HEK293 (cell line): ENCODE results near the gene FAM120A.

Experiments used
- CTCF ChIA-PET: fragments of 350-600 bp; formaldehyde crosslinking; extraction: SDS; loops from one replicate; lab custom pipeline; 2021; ENCODE audit warnings: antibody characterized with exemption; lab: Yijun Ruan, JAX
- POLR2A ChIA-PET: fragments of 300-600 bp; formaldehyde crosslinking; extraction: SDS; loops from one replicate; lab custom pipeline; 2020; ENCODE audit warnings: antibody characterized with exemption, inconsistent platforms; lab: Yijun Ruan, JAX
- H3K27ac ChIP-seq: fragments of 200-500 bp; sonication (Bioruptor generic); 2 replicates; pipeline ENCODE4 v1.5.1; 2014; ENCODE audit warnings: low read depth, low read length, control low read depth, inconsistent platforms; ENCODE audit errors: extremely low read depth
- H3K36me3 ChIP-seq, 2 experiments: fragments of 200-500 bp in 1 of 2; sonication (Bioruptor generic) in 1 of 2; 1 replicate in 1 of 2; 2 replicates in 1 of 2; pipeline ENCODE4 v1.5.1; 2014 to 2017; ENCODE audit warnings: inconsistent platforms in 2 of 2, low read length in 2 of 2; ENCODE audit not compliant: control insufficient read depth in 2 of 2, insufficient read depth in 1 of 2
- H3K4me1 ChIP-seq: fragments of 200-500 bp; sonication (Bioruptor generic); 2 replicates; pipeline ENCODE4 v1.5.1; 2014; ENCODE audit warnings: mild to moderate bottlenecking, low read length, inconsistent platforms; ENCODE audit not compliant: control insufficient read depth, insufficient read depth
- H3K4me3 ChIP-seq: 2 replicates; pipeline ENCODE4 v1.5.1; 2011; ENCODE audit warnings: low read depth, mild to moderate bottlenecking, control low read depth, low read length, moderate library complexity
- H3K9me3 ChIP-seq: fragments of 200-500 bp; sonication (Bioruptor generic); 2 replicates; pipeline ENCODE4 v1.5.1; 2014; ENCODE audit warnings: low read depth, low read length, inconsistent platforms; ENCODE audit not compliant: control insufficient read depth, insufficient read depth
- BCL11A ChIP-seq: fragments of 450-650 bp; formaldehyde crosslinking; IDR thresholded peaks from 2 replicates; pipeline ENCODE4 v1.5.1; 2016; ENCODE audit warnings: low read depth, missing biosample characterization, missing genetic modification characterization
- REPIN1 ChIP-seq: fragments of 450-650 bp; formaldehyde crosslinking; IDR thresholded peaks from 2 replicates; pipeline ENCODE4 v1.5.1; 2017; ENCODE audit warnings: missing biosample characterization, missing genetic modification characterization, low read depth
- YY2 ChIP-seq: fragments of 450-650 bp; formaldehyde crosslinking; IDR thresholded peaks from 2 replicates; pipeline ENCODE4 v1.5.1; 2016; ENCODE audit warnings: missing biosample characterization, missing genetic modification characterization
- ZBTB48 ChIP-seq: fragments of 450-650 bp; formaldehyde crosslinking; IDR thresholded peaks from 2 replicates; pipeline ENCODE4 v1.5.1; 2016; ENCODE audit warnings: missing biosample characterization, missing genetic modification characterization
- ZFP69B ChIP-seq: fragments of 450-650 bp; formaldehyde crosslinking; IDR thresholded peaks from 2 replicates; pipeline ENCODE4 v1.5.1; 2016; ENCODE audit warnings: missing biosample characterization, missing genetic modification characterization
- ZNF10 ChIP-seq: fragments of 450-650 bp; formaldehyde crosslinking; IDR thresholded peaks from 2 replicates; pipeline ENCODE4 v1.5.1; 2017; ENCODE audit warnings: missing biosample characterization, missing genetic modification characterization
- ZNF248 ChIP-seq: fragments of 450-650 bp; formaldehyde crosslinking; IDR thresholded peaks from 2 replicates; pipeline ENCODE4 v1.5.1; 2017; ENCODE audit warnings: missing biosample characterization, missing genetic modification characterization
- ZNF335 ChIP-seq: fragments of 450-650 bp; formaldehyde crosslinking; conservative IDR thresholded peaks from 2 replicates; pipeline ENCODE4 v1.5.1; 2016; ENCODE audit warnings: missing biosample characterization, missing genetic modification characterization
- ZNF521 ChIP-seq: fragments of 450-650 bp; formaldehyde crosslinking; IDR thresholded peaks from 2 replicates; pipeline ENCODE4 v1.5.1; 2017; ENCODE audit warnings: missing biosample characterization, mild to moderate bottlenecking, missing genetic modification characterization
- ZNF571 ChIP-seq: fragments of 450-650 bp; formaldehyde crosslinking; IDR thresholded peaks from 2 replicates; pipeline ENCODE4 v1.5.0; 2017; ENCODE audit warnings: missing biosample characterization, missing genetic modification characterization
- ZNF621 ChIP-seq: fragments of 450-650 bp; formaldehyde crosslinking; IDR thresholded peaks from 2 replicates; pipeline ENCODE4 v1.5.1; 2017; ENCODE audit warnings: missing biosample characterization, missing genetic modification characterization
- ZNF664 ChIP-seq: fragments of 450-650 bp; formaldehyde crosslinking; IDR thresholded peaks from 2 replicates; pipeline ENCODE4 v1.5.1; 2016; ENCODE audit warnings: missing biosample characterization, missing genetic modification characterization
- ZNF747 ChIP-seq: fragments of 450-650 bp; formaldehyde crosslinking; IDR thresholded peaks from 2 replicates; pipeline ENCODE4 v1.5.1; 2016; ENCODE audit warnings: missing biosample characterization, missing genetic modification characterization
- ZNF776 ChIP-seq: fragments of 450-650 bp; formaldehyde crosslinking; IDR thresholded peaks from 2 replicates; pipeline ENCODE4 v1.5.0; 2017; ENCODE audit warnings: missing biosample characterization, missing genetic modification characterization, borderline replicate concordance
- ZNF777 ChIP-seq: fragments of 450-650 bp; formaldehyde crosslinking; IDR thresholded peaks from 2 replicates; pipeline ENCODE4 v1.5.1; 2017; ENCODE audit warnings: missing biosample characterization, missing genetic modification characterization, borderline replicate concordance
- TF ChIP-seq, protein P1 (sequence below): fragments of 450-650 bp; formaldehyde crosslinking; conservative IDR thresholded peaks from 2 replicates; pipeline ENCODE4 v1.5.1; 2016; ENCODE audit warnings: low read depth, missing biosample characterization, missing genetic modification characterization
- TF ChIP-seq, protein P2 (sequence below): fragments of 450-650 bp; formaldehyde crosslinking; IDR thresholded peaks from 2 replicates; pipeline ENCODE4 v1.5.1; 2017; ENCODE audit warnings: missing biosample characterization, missing genetic modification characterization
- TF ChIP-seq, protein P3 (sequence below): fragments of 450-650 bp; formaldehyde crosslinking; IDR thresholded peaks from 2 replicates; pipeline ENCODE4 v1.5.1; 2016; ENCODE audit warnings: missing biosample characterization, missing genetic modification characterization
- TF ChIP-seq, protein P4 (sequence below): fragments of 450-650 bp; formaldehyde crosslinking; IDR thresholded peaks from 2 replicates; pipeline ENCODE4 v1.5.1; 2016; ENCODE audit warnings: missing biosample characterization, missing genetic modification characterization
- TF ChIP-seq, protein P5 (sequence below): fragments of 450-650 bp; formaldehyde crosslinking; IDR thresholded peaks from 2 replicates; pipeline ENCODE4 v1.5.1; 2016; ENCODE audit warnings: missing biosample characterization, missing genetic modification characterization, borderline replicate concordance

FAM120A gene

DNA sequence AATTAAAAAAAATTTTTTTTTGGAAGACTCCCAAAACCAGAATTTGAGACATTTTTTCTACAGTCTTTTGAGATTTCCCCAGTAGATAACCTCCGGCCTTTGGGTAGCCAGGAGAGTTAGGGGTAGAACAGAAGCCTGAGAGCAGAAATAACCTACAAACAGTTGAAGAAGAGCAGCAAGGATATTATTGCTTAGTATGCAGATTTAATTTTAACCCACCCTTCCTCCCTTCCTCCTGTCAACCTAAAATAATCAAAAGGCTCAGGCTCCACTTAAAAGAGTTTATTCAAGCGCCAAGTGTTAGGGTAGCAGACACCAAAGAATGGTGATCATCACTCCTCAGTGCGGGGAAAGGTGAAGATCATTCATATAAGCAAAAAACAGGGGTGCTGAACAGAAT is 17.4 kb upstream of the FAM120A start:
- Histone ChIP-seq H3K36me3 (no peaks in the 10 kb centered on the region), H3K4me3 (no peak overlapping the region), H3K9me3 (no peaks in the 10 kb centered on the region), H3K27ac (no peak overlapping the region), H3K4me1 (no peaks in the 10 kb centered on the region)
- no peak for TF ChIP-seq ZNF664
- TF ChIP-seq, protein P1, sequence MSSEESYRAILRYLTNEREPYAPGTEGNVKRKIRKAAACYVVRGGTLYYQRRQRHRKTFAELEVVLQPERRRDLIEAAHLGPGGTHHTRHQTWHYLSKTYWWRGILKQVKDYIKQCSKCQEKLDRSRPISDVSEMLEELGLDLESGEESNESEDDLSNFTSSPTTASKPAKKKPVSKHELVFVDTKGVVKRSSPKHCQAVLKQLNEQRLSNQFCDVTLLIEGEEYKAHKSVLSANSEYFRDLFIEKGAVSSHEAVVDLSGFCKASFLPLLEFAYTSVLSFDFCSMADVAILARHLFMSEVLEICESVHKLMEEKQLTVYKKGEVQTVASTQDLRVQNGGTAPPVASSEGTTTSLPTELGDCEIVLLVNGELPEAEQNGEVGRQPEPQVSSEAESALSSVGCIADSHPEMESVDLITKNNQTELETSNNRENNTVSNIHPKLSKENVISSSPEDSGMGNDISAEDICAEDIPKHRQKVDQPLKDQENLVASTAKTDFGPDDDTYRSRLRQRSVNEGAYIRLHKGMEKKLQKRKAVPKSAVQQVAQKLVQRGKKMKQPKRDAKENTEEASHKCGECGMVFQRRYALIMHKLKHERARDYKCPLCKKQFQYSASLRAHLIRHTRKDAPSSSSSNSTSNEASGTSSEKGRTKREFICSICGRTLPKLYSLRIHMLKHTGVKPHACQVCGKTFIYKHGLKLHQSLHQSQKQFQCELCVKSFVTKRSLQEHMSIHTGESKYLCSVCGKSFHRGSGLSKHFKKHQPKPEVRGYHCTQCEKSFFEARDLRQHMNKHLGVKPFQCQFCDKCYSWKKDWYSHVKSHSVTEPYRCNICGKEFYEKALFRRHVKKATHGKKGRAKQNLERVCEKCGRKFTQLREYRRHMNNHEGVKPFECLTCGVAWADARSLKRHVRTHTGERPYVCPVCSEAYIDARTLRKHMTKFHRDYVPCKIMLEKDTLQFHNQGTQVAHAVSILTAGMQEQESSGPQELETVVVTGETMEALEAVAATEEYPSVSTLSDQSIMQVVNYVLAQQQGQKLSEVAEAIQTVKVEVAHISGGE: no peak
- ChIA-PET CTCF (no interaction called here), POLR2A (no interaction called here)

DNA sequence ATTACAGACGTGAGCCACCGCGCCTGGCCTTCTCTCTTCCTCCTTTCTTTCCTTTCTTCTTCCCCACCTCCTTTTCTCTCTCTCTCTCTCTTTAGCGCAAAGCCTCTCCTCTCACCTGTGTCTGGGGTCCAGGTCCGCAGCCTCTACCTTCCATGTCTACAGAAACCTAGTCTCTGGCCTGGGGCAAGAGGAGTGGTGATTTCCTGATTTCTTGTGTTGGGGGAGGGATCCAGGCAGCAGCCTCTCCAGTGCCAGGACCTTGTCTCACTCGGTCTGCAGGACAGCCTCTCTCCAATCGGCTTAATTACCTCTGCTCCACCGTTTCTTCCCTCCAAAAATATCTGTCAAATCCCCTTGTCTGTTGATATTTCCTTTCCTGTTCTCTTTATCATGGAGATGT is 16.1 kb upstream of the FAM120A start:
- Histone ChIP-seq H3K9me3 (no peaks in the 10 kb centered on the region), H3K4me1 (no peaks in the 10 kb centered on the region), H3K36me3 (no peaks in the 10 kb centered on the region), H3K4me3 (no peak overlapping the region), H3K27ac (no peak overlapping the region)
- CTCF ChIA-PET: interaction anchor here (0.6 kb wide), 1 partner anchor 432 kb away, joined by 3 read pairs; no protein-coding TSS in a partner anchor
- POLR2A ChIA-PET: no interaction called here
- no peak for TF ChIP-seq ZNF621
- TF ChIP-seq ZNF777 (tag by site-specific recombination): no peak
- no peak for TF ChIP-seq ZFP69B (tag by site-specific recombination)
- TF ChIP-seq ZNF248 (tag by site-specific recombination): no peak
- TF ChIP-seq ZNF10 (tag by site-specific recombination): no peak
- no peak for TF ChIP-seq ZBTB48 (tag by site-specific recombination)
- no peak for TF ChIP-seq ZNF747 (tag by site-specific recombination)
- no peak for TF ChIP-seq ZNF571 (tag by site-specific recombination)
- TF ChIP-seq ZNF776: no peak
- TF ChIP-seq, protein P2, sequence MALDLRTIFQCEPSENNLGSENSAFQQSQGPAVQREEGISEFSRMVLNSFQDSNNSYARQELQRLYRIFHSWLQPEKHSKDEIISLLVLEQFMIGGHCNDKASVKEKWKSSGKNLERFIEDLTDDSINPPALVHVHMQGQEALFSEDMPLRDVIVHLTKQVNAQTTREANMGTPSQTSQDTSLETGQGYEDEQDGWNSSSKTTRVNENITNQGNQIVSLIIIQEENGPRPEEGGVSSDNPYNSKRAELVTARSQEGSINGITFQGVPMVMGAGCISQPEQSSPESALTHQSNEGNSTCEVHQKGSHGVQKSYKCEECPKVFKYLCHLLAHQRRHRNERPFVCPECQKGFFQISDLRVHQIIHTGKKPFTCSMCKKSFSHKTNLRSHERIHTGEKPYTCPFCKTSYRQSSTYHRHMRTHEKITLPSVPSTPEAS (tag by site-specific recombination): no peak
- no peak for TF ChIP-seq REPIN1 (tag by site-specific recombination)
- TF ChIP-seq, protein P3, sequence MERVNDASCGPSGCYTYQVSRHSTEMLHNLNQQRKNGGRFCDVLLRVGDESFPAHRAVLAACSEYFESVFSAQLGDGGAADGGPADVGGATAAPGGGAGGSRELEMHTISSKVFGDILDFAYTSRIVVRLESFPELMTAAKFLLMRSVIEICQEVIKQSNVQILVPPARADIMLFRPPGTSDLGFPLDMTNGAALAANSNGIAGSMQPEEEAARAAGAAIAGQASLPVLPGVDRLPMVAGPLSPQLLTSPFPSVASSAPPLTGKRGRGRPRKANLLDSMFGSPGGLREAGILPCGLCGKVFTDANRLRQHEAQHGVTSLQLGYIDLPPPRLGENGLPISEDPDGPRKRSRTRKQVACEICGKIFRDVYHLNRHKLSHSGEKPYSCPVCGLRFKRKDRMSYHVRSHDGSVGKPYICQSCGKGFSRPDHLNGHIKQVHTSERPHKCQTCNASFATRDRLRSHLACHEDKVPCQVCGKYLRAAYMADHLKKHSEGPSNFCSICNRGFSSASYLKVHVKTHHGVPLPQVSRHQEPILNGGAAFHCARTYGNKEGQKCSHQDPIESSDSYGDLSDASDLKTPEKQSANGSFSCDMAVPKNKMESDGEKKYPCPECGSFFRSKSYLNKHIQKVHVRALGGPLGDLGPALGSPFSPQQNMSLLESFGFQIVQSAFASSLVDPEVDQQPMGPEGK (tag by site-specific recombination): no peak
- TF ChIP-seq, protein P4, sequence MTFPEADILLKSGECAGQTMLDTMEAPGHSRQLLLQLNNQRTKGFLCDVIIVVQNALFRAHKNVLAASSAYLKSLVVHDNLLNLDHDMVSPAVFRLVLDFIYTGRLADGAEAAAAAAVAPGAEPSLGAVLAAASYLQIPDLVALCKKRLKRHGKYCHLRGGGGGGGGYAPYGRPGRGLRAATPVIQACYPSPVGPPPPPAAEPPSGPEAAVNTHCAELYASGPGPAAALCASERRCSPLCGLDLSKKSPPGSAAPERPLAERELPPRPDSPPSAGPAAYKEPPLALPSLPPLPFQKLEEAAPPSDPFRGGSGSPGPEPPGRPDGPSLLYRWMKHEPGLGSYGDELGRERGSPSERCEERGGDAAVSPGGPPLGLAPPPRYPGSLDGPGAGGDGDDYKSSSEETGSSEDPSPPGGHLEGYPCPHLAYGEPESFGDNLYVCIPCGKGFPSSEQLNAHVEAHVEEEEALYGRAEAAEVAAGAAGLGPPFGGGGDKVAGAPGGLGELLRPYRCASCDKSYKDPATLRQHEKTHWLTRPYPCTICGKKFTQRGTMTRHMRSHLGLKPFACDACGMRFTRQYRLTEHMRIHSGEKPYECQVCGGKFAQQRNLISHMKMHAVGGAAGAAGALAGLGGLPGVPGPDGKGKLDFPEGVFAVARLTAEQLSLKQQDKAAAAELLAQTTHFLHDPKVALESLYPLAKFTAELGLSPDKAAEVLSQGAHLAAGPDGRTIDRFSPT (tag by site-specific recombination): no peak
- no peak for TF ChIP-seq YY2
- TF ChIP-seq ZNF521 (tag by site-specific recombination): no peak
- TF ChIP-seq BCL11A: no peak
- TF ChIP-seq ZNF335 (tag by site-specific recombination): no peak
- TF ChIP-seq, protein P5, sequence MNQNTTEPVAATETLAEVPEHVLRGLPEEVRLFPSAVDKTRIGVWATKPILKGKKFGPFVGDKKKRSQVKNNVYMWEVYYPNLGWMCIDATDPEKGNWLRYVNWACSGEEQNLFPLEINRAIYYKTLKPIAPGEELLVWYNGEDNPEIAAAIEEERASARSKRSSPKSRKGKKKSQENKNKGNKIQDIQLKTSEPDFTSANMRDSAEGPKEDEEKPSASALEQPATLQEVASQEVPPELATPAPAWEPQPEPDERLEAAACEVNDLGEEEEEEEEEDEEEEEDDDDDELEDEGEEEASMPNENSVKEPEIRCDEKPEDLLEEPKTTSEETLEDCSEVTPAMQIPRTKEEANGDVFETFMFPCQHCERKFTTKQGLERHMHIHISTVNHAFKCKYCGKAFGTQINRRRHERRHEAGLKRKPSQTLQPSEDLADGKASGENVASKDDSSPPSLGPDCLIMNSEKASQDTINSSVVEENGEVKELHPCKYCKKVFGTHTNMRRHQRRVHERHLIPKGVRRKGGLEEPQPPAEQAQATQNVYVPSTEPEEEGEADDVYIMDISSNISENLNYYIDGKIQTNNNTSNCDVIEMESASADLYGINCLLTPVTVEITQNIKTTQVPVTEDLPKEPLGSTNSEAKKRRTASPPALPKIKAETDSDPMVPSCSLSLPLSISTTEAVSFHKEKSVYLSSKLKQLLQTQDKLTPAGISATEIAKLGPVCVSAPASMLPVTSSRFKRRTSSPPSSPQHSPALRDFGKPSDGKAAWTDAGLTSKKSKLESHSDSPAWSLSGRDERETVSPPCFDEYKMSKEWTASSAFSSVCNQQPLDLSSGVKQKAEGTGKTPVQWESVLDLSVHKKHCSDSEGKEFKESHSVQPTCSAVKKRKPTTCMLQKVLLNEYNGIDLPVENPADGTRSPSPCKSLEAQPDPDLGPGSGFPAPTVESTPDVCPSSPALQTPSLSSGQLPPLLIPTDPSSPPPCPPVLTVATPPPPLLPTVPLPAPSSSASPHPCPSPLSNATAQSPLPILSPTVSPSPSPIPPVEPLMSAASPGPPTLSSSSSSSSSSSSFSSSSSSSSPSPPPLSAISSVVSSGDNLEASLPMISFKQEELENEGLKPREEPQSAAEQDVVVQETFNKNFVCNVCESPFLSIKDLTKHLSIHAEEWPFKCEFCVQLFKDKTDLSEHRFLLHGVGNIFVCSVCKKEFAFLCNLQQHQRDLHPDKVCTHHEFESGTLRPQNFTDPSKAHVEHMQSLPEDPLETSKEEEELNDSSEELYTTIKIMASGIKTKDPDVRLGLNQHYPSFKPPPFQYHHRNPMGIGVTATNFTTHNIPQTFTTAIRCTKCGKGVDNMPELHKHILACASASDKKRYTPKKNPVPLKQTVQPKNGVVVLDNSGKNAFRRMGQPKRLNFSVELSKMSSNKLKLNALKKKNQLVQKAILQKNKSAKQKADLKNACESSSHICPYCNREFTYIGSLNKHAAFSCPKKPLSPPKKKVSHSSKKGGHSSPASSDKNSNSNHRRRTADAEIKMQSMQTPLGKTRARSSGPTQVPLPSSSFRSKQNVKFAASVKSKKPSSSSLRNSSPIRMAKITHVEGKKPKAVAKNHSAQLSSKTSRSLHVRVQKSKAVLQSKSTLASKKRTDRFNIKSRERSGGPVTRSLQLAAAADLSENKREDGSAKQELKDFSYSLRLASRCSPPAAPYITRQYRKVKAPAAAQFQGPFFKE: no peak
